Measurements from ENCODE around the gene SBNO2. TPM values are rescaled to one million over a fixed set of nuclear protein-coding genes. Genes with fewer than 3 reads are reported as not detected.

The SBNO2 gene
- total RNA-seq, 1 donor from 2014 or later = 53.0 TPM

GRCh38 chr19:1063909-1064660 is 110.0 kb downstream of the SBNO2 start:
- DNase-seq (ENCODE audit: low spot score in 2 of 2, unreplicated experiment in 2 of 2) = no peak

GRCh38 chr19:1063030-1063908 is 110.8 kb downstream of the SBNO2 start:
- no peak overlapping the region for H3K27ac Mint-ChIP-seq

More at GRCh38 chr19:1063909-1064660, 110.0 kb downstream of the SBNO2 start:
- Mint-ChIP-seq H3K4me1 (peaks cover 13% of the 10 kb centered on the region), H3K27me3 (ENCODE audit: low read depth) (peaks cover 20% of the 10 kb centered on the region), H3K9me3 (no peaks in the 10 kb centered on the region), H3K27ac (no peak overlapping the region), H3K4me3 (peak overlapping the region; percentile 46), H3K36me3 (no peaks in the 10 kb centered on the region)
- no peak for TF ChIP-seq CTCF (IDR thresholded peaks at IDR 0.05; ENCODE audit: unreplicated experiment)

DNA sequence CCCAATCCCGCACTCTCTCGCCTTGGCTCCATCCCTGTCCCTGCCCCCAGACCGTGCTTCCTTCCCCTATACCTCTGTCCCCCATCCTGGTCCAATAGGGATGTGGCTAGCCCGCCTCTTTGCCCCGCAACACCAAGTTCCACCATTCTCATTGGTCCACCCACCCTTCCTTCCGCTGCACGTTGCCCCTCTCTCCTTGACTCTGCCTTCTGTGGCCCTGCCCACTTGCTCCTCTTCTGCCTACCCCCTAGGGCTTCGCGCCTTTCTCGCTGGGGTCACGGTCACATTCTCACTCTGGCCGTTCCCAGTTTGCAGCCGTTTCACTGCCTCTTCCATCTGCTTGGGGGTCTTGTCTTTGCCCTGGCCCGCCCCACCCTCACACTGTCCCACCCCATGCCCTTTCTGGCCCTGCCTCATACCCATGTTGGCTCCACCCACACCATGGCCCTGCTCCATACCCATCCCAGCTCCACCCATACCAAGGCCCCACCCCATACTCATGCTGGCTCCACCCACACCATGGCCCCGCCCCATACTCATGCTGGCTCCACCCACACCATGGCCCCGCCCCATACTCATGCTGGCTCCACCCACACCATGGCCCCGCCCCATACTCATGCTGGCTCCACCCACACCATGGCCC is 111.6 kb downstream of the SBNO2 start:
- Mint-ChIP-seq H3K36me3 (no peaks in the 10 kb centered on the region), H3K4me1 (peaks cover 13% of the 10 kb centered on the region), H3K27me3 (ENCODE audit: low read depth) (peaks cover 11% of the 10 kb centered on the region), H3K9me3 (no peaks in the 10 kb centered on the region), H3K4me3 (no peak overlapping the region), H3K27ac (no peak overlapping the region)
- TF ChIP-seq CTCF (IDR thresholded peaks at IDR 0.05; ENCODE audit: unreplicated experiment) = no peak
- DNase-seq (ENCODE audit: low spot score in 2 of 2, unreplicated experiment in 2 of 2) = no peak

More at GRCh38 chr19:1063030-1063908, 110.8 kb downstream of the SBNO2 start:
- no peak for DNase-seq (ENCODE audit: low spot score in 2 of 2, unreplicated experiment in 2 of 2)
- TF ChIP-seq CTCF (IDR thresholded peaks at IDR 0.05; ENCODE audit: unreplicated experiment) = no peak
- Mint-ChIP-seq H3K9me3 (no peaks in the 10 kb centered on the region), H3K4me3 (no peak overlapping the region), H3K4me1 (peaks cover 13% of the 10 kb centered on the region), H3K36me3 (no peaks in the 10 kb centered on the region), H3K27me3 (ENCODE audit: low read depth) (peaks cover 14% of the 10 kb centered on the region)

- Mint-ChIP-seq H3K27me3 (ENCODE audit: low read depth) (peaks cover 11% of the 10 kb centered on the region), H3K27ac (no peak overlapping the region), H3K4me3 (no peak overlapping the region), H3K36me3 (no peaks in the 10 kb centered on the region), H3K4me1 (peaks cover 13% of the 10 kb centered on the region), H3K9me3 (no peaks in the 10 kb centered on the region)
- TF ChIP-seq CTCF (IDR thresholded peaks at IDR 0.05; ENCODE audit: unreplicated experiment) = no peak
- DNase-seq (ENCODE audit: low spot score in 2 of 2, unreplicated experiment in 2 of 2) = no peak
Observed at GRCh38 chr19:1061987-1062386, 112.1 kb downstream of the SBNO2 start.

DNA sequence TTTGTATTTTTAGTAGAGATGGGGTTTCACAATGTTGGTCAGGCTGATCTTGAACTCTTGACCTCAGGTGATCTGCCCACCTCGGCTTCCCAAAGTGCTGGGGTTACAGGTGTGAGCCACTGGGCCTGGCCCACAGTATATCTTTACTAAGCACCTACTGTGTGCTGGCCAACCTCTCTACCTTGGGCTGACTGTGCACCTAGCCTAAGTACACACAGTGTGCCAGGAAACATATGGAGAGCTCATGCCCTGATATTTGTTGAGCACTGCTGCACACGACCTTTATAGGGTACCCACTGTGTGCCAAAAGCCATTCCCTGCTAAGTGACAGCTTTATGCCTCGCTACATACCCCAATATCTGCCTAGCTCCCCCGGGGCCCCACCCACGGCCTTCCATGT is 113.4 kb downstream of the SBNO2 start:
- no peak overlapping the region for H3K27ac Mint-ChIP-seq

More for the DNA sequence above, 113.4 kb downstream of the SBNO2 start:
- TF ChIP-seq CTCF (IDR thresholded peaks at IDR 0.05; ENCODE audit: unreplicated experiment) = no peak
- peaks cover 8% of the 10 kb centered on the region for H3K4me1 Mint-ChIP-seq
- DNase-seq (ENCODE audit: low spot score in 2 of 2, unreplicated experiment in 2 of 2) = no peak
- peaks cover 6% of the 10 kb centered on the region for H3K27me3 Mint-ChIP-seq (ENCODE audit: low read depth)
- H3K4me3 Mint-ChIP-seq = no peak overlapping the region
- H3K36me3 Mint-ChIP-seq = no peaks in the 10 kb centered on the region
- H3K9me3 Mint-ChIP-seq = no peaks in the 10 kb centered on the region

All from mesothelial cell of epicardium (in vitro differentiated cells).